ENCODE results near the gene DCXR.

DCXR gene

DNA sequence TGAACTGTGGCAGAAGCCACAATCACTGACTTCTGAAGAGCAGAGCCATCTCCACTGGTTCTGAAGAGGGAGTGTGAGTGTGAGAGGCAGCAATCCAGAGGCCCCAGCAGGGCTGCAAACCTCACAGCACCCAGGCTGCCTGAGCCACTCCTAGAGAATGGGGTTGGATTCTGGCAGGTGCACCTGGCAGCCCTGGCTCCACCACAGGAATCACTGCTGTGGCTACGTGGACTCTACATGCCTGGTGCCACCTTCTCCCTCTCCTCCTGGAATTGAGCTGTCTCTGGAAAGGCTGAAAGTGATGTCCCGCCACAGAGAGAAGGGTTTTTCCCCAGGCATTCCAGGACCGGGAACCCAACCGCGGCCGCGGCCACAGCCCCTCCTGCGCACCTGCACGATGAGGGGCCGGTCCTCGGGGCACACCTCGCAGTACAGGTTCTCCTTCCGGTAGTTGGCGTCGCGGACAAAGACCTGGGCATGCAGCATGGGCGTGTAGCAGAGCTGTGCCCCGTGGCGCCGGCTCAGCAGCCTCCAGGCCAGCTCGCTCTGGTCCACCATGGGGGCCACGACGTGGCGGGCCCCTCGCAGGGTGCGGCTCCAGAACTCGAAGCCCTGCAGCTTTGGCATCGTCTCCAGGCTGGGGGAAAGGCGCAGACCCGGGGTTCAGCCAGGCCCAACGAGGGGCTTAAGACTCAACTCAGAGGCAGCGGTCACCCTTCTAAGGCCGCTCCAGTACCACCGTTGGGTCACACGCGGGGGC is 27.1 kb upstream of the DCXR start:
- Histone ChIP-seq H3K27ac (ENCODE audit: extremely low read depth, low read depth, low read length) (peak overlapping the region; percentile 95), H3K4me3 (ENCODE audit: low read depth, low read length) (peak overlapping the region; percentile 83), H3K9me3 (ENCODE audit: control insufficient read depth, insufficient read depth, low read depth, low read length) (no peaks in the 10 kb centered on the region), H3K4me1 (ENCODE audit: control insufficient read depth, insufficient read depth, low read length) (peaks cover 7% of the 10 kb centered on the region; the same call in 1 of the 2 replicates), H3K36me3 (ENCODE audit: control insufficient read depth in 2 of 2, insufficient read depth in 1 of 2, low read length in 2 of 2) (peaks cover 3 to 50% of the 10 kb centered on the region in 2 experiments; a peak in 1 of 3 replicates)
- POLR2A ChIA-PET, result interaction anchor here (0.6 to 2.5 kb wide), 9 partner anchors 11 to 181 kb away, joined by 3 to 19 read pairs (median 4); partner anchors contain the start of genes DCXR and GPS1
- TF ChIP-seq, protein P1, sequence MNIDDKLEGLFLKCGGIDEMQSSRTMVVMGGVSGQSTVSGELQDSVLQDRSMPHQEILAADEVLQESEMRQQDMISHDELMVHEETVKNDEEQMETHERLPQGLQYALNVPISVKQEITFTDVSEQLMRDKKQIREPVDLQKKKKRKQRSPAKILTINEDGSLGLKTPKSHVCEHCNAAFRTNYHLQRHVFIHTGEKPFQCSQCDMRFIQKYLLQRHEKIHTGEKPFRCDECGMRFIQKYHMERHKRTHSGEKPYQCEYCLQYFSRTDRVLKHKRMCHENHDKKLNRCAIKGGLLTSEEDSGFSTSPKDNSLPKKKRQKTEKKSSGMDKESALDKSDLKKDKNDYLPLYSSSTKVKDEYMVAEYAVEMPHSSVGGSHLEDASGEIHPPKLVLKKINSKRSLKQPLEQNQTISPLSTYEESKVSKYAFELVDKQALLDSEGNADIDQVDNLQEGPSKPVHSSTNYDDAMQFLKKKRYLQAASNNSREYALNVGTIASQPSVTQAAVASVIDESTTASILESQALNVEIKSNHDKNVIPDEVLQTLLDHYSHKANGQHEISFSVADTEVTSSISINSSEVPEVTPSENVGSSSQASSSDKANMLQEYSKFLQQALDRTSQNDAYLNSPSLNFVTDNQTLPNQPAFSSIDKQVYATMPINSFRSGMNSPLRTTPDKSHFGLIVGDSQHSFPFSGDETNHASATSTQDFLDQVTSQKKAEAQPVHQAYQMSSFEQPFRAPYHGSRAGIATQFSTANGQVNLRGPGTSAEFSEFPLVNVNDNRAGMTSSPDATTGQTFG (tag by site-specific recombination; IDR thresholded peaks at IDR 0.05; ENCODE audit: borderline replicate concordance), result no peak
- no peak for TF ChIP-seq ZNF157 (tag by site-specific recombination; IDR thresholded peaks at IDR 0.05)
- TF ChIP-seq KLF9 (tag by site-specific recombination; IDR thresholded peaks at IDR 0.05; ENCODE audit: low read depth), result no peak
- TF ChIP-seq, protein P2, sequence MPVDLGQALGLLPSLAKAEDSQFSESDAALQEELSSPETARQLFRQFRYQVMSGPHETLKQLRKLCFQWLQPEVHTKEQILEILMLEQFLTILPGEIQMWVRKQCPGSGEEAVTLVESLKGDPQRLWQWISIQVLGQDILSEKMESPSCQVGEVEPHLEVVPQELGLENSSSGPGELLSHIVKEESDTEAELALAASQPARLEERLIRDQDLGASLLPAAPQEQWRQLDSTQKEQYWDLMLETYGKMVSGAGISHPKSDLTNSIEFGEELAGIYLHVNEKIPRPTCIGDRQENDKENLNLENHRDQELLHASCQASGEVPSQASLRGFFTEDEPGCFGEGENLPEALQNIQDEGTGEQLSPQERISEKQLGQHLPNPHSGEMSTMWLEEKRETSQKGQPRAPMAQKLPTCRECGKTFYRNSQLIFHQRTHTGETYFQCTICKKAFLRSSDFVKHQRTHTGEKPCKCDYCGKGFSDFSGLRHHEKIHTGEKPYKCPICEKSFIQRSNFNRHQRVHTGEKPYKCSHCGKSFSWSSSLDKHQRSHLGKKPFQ (tag by site-specific recombination; IDR thresholded peaks at IDR 0.05), result no peak
- TF ChIP-seq, protein P3, sequence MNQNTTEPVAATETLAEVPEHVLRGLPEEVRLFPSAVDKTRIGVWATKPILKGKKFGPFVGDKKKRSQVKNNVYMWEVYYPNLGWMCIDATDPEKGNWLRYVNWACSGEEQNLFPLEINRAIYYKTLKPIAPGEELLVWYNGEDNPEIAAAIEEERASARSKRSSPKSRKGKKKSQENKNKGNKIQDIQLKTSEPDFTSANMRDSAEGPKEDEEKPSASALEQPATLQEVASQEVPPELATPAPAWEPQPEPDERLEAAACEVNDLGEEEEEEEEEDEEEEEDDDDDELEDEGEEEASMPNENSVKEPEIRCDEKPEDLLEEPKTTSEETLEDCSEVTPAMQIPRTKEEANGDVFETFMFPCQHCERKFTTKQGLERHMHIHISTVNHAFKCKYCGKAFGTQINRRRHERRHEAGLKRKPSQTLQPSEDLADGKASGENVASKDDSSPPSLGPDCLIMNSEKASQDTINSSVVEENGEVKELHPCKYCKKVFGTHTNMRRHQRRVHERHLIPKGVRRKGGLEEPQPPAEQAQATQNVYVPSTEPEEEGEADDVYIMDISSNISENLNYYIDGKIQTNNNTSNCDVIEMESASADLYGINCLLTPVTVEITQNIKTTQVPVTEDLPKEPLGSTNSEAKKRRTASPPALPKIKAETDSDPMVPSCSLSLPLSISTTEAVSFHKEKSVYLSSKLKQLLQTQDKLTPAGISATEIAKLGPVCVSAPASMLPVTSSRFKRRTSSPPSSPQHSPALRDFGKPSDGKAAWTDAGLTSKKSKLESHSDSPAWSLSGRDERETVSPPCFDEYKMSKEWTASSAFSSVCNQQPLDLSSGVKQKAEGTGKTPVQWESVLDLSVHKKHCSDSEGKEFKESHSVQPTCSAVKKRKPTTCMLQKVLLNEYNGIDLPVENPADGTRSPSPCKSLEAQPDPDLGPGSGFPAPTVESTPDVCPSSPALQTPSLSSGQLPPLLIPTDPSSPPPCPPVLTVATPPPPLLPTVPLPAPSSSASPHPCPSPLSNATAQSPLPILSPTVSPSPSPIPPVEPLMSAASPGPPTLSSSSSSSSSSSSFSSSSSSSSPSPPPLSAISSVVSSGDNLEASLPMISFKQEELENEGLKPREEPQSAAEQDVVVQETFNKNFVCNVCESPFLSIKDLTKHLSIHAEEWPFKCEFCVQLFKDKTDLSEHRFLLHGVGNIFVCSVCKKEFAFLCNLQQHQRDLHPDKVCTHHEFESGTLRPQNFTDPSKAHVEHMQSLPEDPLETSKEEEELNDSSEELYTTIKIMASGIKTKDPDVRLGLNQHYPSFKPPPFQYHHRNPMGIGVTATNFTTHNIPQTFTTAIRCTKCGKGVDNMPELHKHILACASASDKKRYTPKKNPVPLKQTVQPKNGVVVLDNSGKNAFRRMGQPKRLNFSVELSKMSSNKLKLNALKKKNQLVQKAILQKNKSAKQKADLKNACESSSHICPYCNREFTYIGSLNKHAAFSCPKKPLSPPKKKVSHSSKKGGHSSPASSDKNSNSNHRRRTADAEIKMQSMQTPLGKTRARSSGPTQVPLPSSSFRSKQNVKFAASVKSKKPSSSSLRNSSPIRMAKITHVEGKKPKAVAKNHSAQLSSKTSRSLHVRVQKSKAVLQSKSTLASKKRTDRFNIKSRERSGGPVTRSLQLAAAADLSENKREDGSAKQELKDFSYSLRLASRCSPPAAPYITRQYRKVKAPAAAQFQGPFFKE (tag by site-specific recombination; IDR thresholded peaks at IDR 0.05; ENCODE audit: borderline replicate concordance), result no peak
- no peak for TF ChIP-seq MYNN (tag by site-specific recombination; IDR thresholded peaks at IDR 0.05; ENCODE audit: borderline replicate concordance)
- peak; percentile 8; the same call in 1 of the 2 replicates for TF ChIP-seq ZNF600 (tag by site-specific recombination; IDR thresholded peaks at IDR 0.05)
- TF ChIP-seq KLF1 (tag by site-specific recombination; IDR thresholded peaks at IDR 0.05), result no peak
- CTCF ChIA-PET, result interaction anchor here (0.6 to 1.2 kb wide), 4 partner anchors 15 to 92 kb away, joined by 3 to 5 read pairs (median 3); partner anchors contain the start of gene DCXR

DNA sequence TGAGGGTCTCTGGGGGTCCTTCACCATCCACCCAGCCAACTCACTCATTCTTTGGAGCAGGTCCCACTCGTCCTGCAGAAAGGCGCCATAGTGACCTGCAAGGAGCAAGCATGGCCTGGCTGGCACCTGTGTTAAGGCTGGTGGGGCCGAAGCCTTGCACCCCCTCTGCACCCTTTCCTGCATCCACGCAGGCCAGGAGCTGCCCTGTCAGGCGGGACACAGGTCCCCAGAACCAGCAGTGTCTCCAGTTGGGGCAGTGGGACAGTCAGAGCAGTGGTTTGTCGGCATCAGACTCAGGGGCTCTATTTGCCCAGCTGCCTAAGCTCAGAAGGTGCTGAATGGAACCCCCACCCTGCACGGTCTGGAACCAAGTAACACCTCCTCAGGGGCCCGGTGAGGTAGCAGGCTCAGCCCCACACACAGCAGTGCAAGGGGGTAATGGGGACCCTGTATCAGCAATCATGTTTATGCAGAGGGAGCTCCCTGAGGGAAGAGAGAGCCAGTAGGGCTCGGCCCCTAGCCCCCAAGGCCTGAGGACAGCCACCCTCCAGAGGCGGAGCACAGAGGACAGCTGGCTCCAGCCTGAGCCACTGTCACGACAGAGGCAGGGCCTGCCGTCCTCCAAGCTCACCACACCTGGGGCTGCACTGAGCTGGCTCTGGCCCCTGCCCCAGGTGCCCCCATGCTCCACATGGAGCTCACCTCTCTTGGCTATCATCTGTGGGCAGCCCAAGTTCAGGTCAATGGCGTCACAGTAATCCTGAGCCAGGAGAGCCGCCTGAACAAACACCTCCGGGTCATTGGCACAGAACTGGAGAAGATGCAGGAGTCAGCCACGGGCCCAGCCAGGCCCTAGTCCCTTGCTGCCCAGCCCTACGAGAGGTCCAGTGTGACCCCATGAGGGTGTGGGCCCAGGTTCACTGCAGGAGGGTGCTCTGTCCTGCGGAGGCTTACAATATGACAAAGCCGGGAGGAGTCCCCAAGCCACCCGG is 26.2 kb upstream of the DCXR start:
- ChIA-PET CTCF (interaction anchor here (0.6 to 1.2 kb wide), 3 partner anchors 14 to 109 kb away, joined by 3 to 5 read pairs (median 3); partner anchors contain the start of gene DCXR), POLR2A (interaction anchor here (0.6 to 2.5 kb wide), 9 partner anchors 10 to 181 kb away, joined by 3 to 19 read pairs (median 4); partner anchors contain the start of genes DCXR and GPS1)
- H3K9me3 ChIP-seq (ENCODE audit: control insufficient read depth, insufficient read depth, low read depth, low read length), result no peaks in the 10 kb centered on the region
- TF ChIP-seq ZNF654 (tag by site-specific recombination; IDR thresholded peaks at IDR 0.05; ENCODE audit: low read depth), result no peak
- no peak for TF ChIP-seq ZBTB48 (tag by site-specific recombination; IDR thresholded peaks at IDR 0.05)
- TF ChIP-seq SCRT1 (tag by site-specific recombination; IDR thresholded peaks at IDR 0.05; ENCODE audit: borderline replicate concordance), result no peak
- TF ChIP-seq ZNF529 (tag by site-specific recombination; IDR thresholded peaks at IDR 0.05; ENCODE audit: insufficient replicate concordance), result no peak
- TF ChIP-seq ZNF596 (tag by site-specific recombination; IDR thresholded peaks at IDR 0.05), result no peak
- TF ChIP-seq ZNF184 (tag by site-specific recombination; IDR thresholded peaks at IDR 0.05), result no peak
- no peak for TF ChIP-seq ZNF10 (tag by site-specific recombination; IDR thresholded peaks at IDR 0.05)
- TF ChIP-seq ZNF335 (tag by site-specific recombination; conservative IDR thresholded peaks at IDR 0.05), result 0 out of 2 replicates have a peak, but pooled peaks have one; percentile 4
- peaks cover 7% of the 10 kb centered on the region; the same call in 1 of the 2 replicates for H3K4me1 ChIP-seq (ENCODE audit: control insufficient read depth, insufficient read depth, low read length)
- peak overlapping the region; percentile 95; the same call in 1 of the 2 replicates for H3K27ac ChIP-seq (ENCODE audit: extremely low read depth, low read depth, low read length)
- no peak overlapping the region for H3K4me3 ChIP-seq (ENCODE audit: low read depth, low read length)
- H3K36me3 ChIP-seq (ENCODE audit: control insufficient read depth in 2 of 2, insufficient read depth in 1 of 2, low read length in 2 of 2), result peaks cover 3 to 59% of the 10 kb centered on the region in 2 experiments; a peak in 1 of 3 replicates
